ENCODE data around the gene KREMEN2. TPM values are rescaled to one million over a fixed set of nuclear protein-coding genes. Genes with fewer than 3 reads are reported as not detected.
A peak's percentile ranks its signal among the peaks of the same experiment; 100 is the strongest.

Gene KREMEN2
- total and polyA plus RNA-seq, 9 donors, result 0.18 to 0.57 (median 0.23) TPM; not detected in 5

- WGBS, 3 donors, result 28 to 29% (median 29%) methylated on average over 18 to 21 of the region's 21 CpGs
- TF ChIP-seq POLR2A (IDR thresholded peaks at IDR 0.05) (no peak), CTCF (IDR thresholded peaks at IDR 0.05) (no peak)
These were observed 8.1 kb upstream of the KREMEN2 start for GRCh38 chr16:2955779-2956578.

GRCh38 chr16:2956579-2956956, 7.5 kb upstream of the KREMEN2 start:
- intact Hi-C loops (cut with DNase I), result no loop called here
- TF ChIP-seq POLR2A (IDR thresholded peaks at IDR 0.05), result no peak
- TF ChIP-seq EP300 (IDR thresholded peaks at IDR 0.05), result no peak
- no peak for TF ChIP-seq CTCF (IDR thresholded peaks at IDR 0.05)
- 77 to 80% (median 78%) methylated on average over 11 of the region's 11 CpGs for WGBS, 3 donors
- Histone ChIP-seq H3K4me3 (no peak overlapping the region), H3K4me1 (ENCODE audit: insufficient read depth) (no peaks in the 10 kb centered on the region), H3K27ac (no peak overlapping the region), H3K9me3 (no peaks in the 10 kb centered on the region), H3K36me3 (no peaks in the 10 kb centered on the region), H3K27me3 (no peaks in the 10 kb centered on the region)
- DNase-seq, result no peak

More at GRCh38 chr16:2955779-2956578, 8.1 kb upstream of the KREMEN2 start:
- Histone ChIP-seq H3K27me3 (no peaks in the 10 kb centered on the region), H3K9me3 (no peaks in the 10 kb centered on the region), H3K4me3 (no peak overlapping the region), H3K27ac (no peak overlapping the region), H3K4me1 (ENCODE audit: insufficient read depth) (no peaks in the 10 kb centered on the region), H3K36me3 (no peaks in the 10 kb centered on the region)
- intact Hi-C loops (cut with DNase I), result no loop called here
- DNase-seq, result peak in 1 of 5 donors; percentile 12

GRCh38 chr16:2959206-2959605, 4.9 kb upstream of the KREMEN2 start:
- Histone ChIP-seq H3K4me3 (no peak overlapping the region), H3K9me3 (no peaks in the 10 kb centered on the region), H3K27ac (no peak overlapping the region), H3K36me3 (no peaks in the 10 kb centered on the region), H3K27me3 (peaks cover 3% of the 10 kb centered on the region), H3K4me1 (ENCODE audit: insufficient read depth) (peaks cover 3% of the 10 kb centered on the region)
- intact Hi-C loops (cut with DNase I), result no loop called here
- no peak for DNase-seq
- WGBS, 3 donors, result 51 to 63% (median 52%) methylated on average over 10 of the region's 10 CpGs
- TF ChIP-seq EP300 (IDR thresholded peaks at IDR 0.05), result no peak
- TF ChIP-seq POLR2A (IDR thresholded peaks at IDR 0.05), result no peak
- no peak for TF ChIP-seq CTCF (IDR thresholded peaks at IDR 0.05)

GRCh38 chr16:2960183-2961010, 3.7 kb upstream of the KREMEN2 start:
- H3K4me1 ChIP-seq (ENCODE audit: insufficient read depth), result peaks cover 6% of the 10 kb centered on the region
- no peaks in the 10 kb centered on the region for H3K9me3 ChIP-seq
- intact Hi-C loops (cut with DNase I), result no loop called here
- no peaks in the 10 kb centered on the region for H3K36me3 ChIP-seq
- DNase-seq, result peak in 2 of 5 donors; percentile 17 to 20
- no peak for TF ChIP-seq EP300 (IDR thresholded peaks at IDR 0.05)
- no peak for TF ChIP-seq CTCF (IDR thresholded peaks at IDR 0.05)
- no peak for TF ChIP-seq POLR2A (IDR thresholded peaks at IDR 0.05)
- H3K27me3 ChIP-seq, result peaks cover 10% of the 10 kb centered on the region
- no peak overlapping the region for H3K4me3 ChIP-seq
- H3K27ac ChIP-seq, result no peak overlapping the region
- 67 to 82% (median 80%) methylated on average over 16 to 17 of the region's 17 CpGs for WGBS, 3 donors

Data from ovary (tissue), 9 donors.